ENCODE measurements around the gene RALGAPB. TPM values are rescaled to one million over a fixed set of nuclear protein-coding genes. Genes with fewer than 3 reads are reported as not detected.

RALGAPB gene
- total and polyA plus RNA-seq, 2 of the 13 experiments (the other 11 are each of a cell fraction or from before 2014, with no cell fraction given) = 17.6 to 30.6 TPM

- TF ChIP-seq BCL3 (CRISPR knock-in tag; IDR thresholded peaks at IDR 0.05) = peak; percentile 99
- peak; percentile 78; the same call in 1 of the 2 replicates for TF ChIP-seq DPF2 (CRISPR knock-in tag; IDR thresholded peaks at IDR 0.05; ENCODE audit: borderline replicate concordance, low read depth)
- peak; percentile 89; the same call in 1 of the 2 replicates for TF ChIP-seq ZNF710 (CRISPR knock-in tag; IDR thresholded peaks at IDR 0.05; ENCODE audit: borderline replicate concordance)
- TF ChIP-seq ZNF747 (CRISPR knock-in tag; IDR thresholded peaks at IDR 0.05; ENCODE audit: borderline replicate concordance) = peak; percentile 100
- TF ChIP-seq ZNF670 (CRISPR knock-in tag; IDR thresholded peaks at IDR 0.05; ENCODE audit: borderline replicate concordance) = peak; percentile 98
- TF ChIP-seq SMARCE1 (IDR thresholded peaks at IDR 0.05; ENCODE audit: borderline replicate concordance) = no peak
- TF ChIP-seq FIP1L1 (IDR thresholded peaks at IDR 0.05; ENCODE audit: borderline replicate concordance, insufficient read depth, low read depth, low read length) = peak; percentile 92; the same call in 1 of the 2 replicates
- TF ChIP-seq ZBTB37 (CRISPR knock-in tag; IDR thresholded peaks at IDR 0.05) = no peak; the same call in none of the 2 replicates
- TF ChIP-seq ZNF616 (CRISPR knock-in tag; IDR thresholded peaks at IDR 0.05; ENCODE audit: low read depth) = peak; percentile 98
- peak; percentile 98; the same call in 1 of the 2 replicates for TF ChIP-seq NFATC3 (CRISPR knock-in tag; IDR thresholded peaks at IDR 0.05)
- TF ChIP-seq SMAD3 (CRISPR knock-in tag; IDR thresholded peaks at IDR 0.05) = peak; percentile 100
- peak; percentile 94 for TF ChIP-seq MLXIP (CRISPR knock-in tag; IDR thresholded peaks at IDR 0.05; ENCODE audit: borderline replicate concordance)
- no peak; the same call in none of the 2 replicates for TF ChIP-seq TBP (CRISPR knock-in tag; IDR thresholded peaks at IDR 0.05)
- TF ChIP-seq HOXA5 (CRISPR knock-in tag; IDR thresholded peaks at IDR 0.05) = peak; percentile 99
- TF ChIP-seq SETDB1 (CRISPR knock-in tag; IDR thresholded peaks at IDR 0.05; ENCODE audit: borderline replicate concordance) = peak; percentile 91
- peak; percentile 100 for TF ChIP-seq CBX5 (CRISPR knock-in tag; IDR thresholded peaks at IDR 0.05; ENCODE audit: borderline replicate concordance)
- TF ChIP-seq ZNF564 (CRISPR knock-in tag; IDR thresholded peaks at IDR 0.05) = peak; percentile 94
- peak; percentile 99 for TF ChIP-seq HDAC2 (CRISPR knock-in tag; IDR thresholded peaks at IDR 0.05)
- TF ChIP-seq SMC3 (IDR thresholded peaks at IDR 0.05; ENCODE audit: low read length) = peak; percentile 67
- TF ChIP-seq NFIB (CRISPR knock-in tag; IDR thresholded peaks at IDR 0.05; ENCODE audit: borderline replicate concordance) = peak; percentile 38; the same call in 1 of the 2 replicates
- peak; percentile 93 for TF ChIP-seq ZNF446 (CRISPR knock-in tag; IDR thresholded peaks at IDR 0.05)
These were observed 37.7 kb upstream of the RALGAPB start, which contains the start of gene SNHG17 (continued) for GRCh38 chr20:38434770-38435554.
